Keratinocyte (primary cell): ENCODE data around the gene SSNA1. TPM values are rescaled to one million over a fixed set of nuclear protein-coding genes. Genes with fewer than 3 reads are reported as not detected.
A peak's percentile ranks its signal among the peaks of the same experiment; 100 is the strongest.

Experiments used
- DNase-seq: peaks from one replicate; pipeline ENCODE4 v3.0.0-alpha.2; 2011; ENCODE audit warnings: low read depth, missing footprints, low spot score
- FAIRE-seq: peaks from 2 replicates; lab custom pipeline; 2011; peaks lifted over from hg19 to GRCh38; lab: Jason Lieb, UNC
- H2AFZ ChIP-seq: 2 replicates; pipeline ENCODE4 v1.6.0; 2012; ENCODE audit warnings: low read length, control low read depth, inconsistent platforms; ENCODE audit not compliant: control insufficient read depth
- H3K27ac ChIP-seq: 2 replicates; pipeline ENCODE4 v1.5.1; 2011; ENCODE audit warnings: low read length; ENCODE audit not compliant: control insufficient read depth, insufficient read depth
- H3K27me3 ChIP-seq: 3 replicates; pipeline ENCODE4 v1.6.0; 2011; ENCODE audit warnings: low read length; ENCODE audit not compliant: control insufficient read depth, insufficient read depth; ENCODE audit errors: extremely low read depth
- H3K36me3 ChIP-seq, 2 experiments: 2 replicates in 1 of 2; 3 replicates in 1 of 2; pipeline ENCODE4 v1.5.1; 2011; ENCODE audit warnings: low read length in 2 of 2, mild to moderate bottlenecking in 1 of 2; ENCODE audit not compliant: control insufficient read depth in 2 of 2, insufficient read depth in 2 of 2; ENCODE audit errors: extremely low read depth in 1 of 2
- H3K4me1 ChIP-seq: 3 replicates; pipeline ENCODE4 v1.5.1; 2011; ENCODE audit warnings: low read length; ENCODE audit not compliant: control insufficient read depth, insufficient read depth; ENCODE audit errors: extremely low read depth
- H3K4me2 ChIP-seq: 3 replicates; pipeline ENCODE4 v1.6.0; 2011; ENCODE audit warnings: low read depth, low read length; ENCODE audit not compliant: control insufficient read depth, insufficient read depth; ENCODE audit errors: extremely low read depth
- H3K4me3 ChIP-seq, 3 experiments: fragments of 200-600 bp in 1 of 3; sonication (generic) in 1 of 3; 2 replicates in 2 of 3; 3 replicates in 1 of 3; pipeline ENCODE4 v1.5.1; 2011 to 2016; ENCODE audit warnings: low read length in 3 of 3, mild to moderate bottlenecking in 3 of 3, control low read depth in 2 of 3, inconsistent platforms in 1 of 3, low read depth in 1 of 3, mixed read lengths in 1 of 3, mixed run types in 1 of 3, moderate library complexity in 1 of 3; ENCODE audit not compliant: control insufficient read depth in 2 of 3, insufficient read depth in 2 of 3; ENCODE audit errors: extremely low read depth in 1 of 3
- H3K79me2 ChIP-seq: 2 replicates; pipeline ENCODE4 v1.6.0; 2012; ENCODE audit warnings: low read length; ENCODE audit not compliant: control insufficient read depth, insufficient read depth
- H3K9ac ChIP-seq: 3 replicates; pipeline ENCODE4 v1.6.0; 2011; ENCODE audit warnings: low read length; ENCODE audit not compliant: control insufficient read depth, insufficient read depth; ENCODE audit errors: extremely low read depth
- H3K9me1 ChIP-seq: 3 replicates; pipeline ENCODE4 v1.6.0; 2011; ENCODE audit warnings: low read length; ENCODE audit not compliant: control insufficient read depth, insufficient read depth; ENCODE audit errors: extremely low read depth
- H3K9me3 ChIP-seq: 2 replicates; pipeline ENCODE4 v1.5.1; 2012; ENCODE audit warnings: low read depth, low read length; ENCODE audit not compliant: control insufficient read depth
- H4K20me1 ChIP-seq: 3 replicates; pipeline ENCODE4 v1.6.0; 2011; ENCODE audit warnings: low read length; ENCODE audit not compliant: control insufficient read depth, insufficient read depth; ENCODE audit errors: extremely low read depth
- EZH2 ChIP-seq: IDR thresholded peaks from one replicate; pipeline ENCODE4 v1.6.1; 2012; ENCODE audit warnings: inconsistent platforms, mild to moderate bottlenecking, low read length, moderate library complexity
- dilution Hi-C: fragments of 300-500 bp; cut with MboI; formaldehyde crosslinking; loops from one replicate; pipeline ENCODE4 v1.7.0; 2020; ENCODE audit warnings: low sequenced_read_pairs; ENCODE audit not compliant: extremely low pct_ligation_motif_present
- polyA plus RNA-seq, 5 experiments: library from polyadenylated mRNA; depleted of rRNA in 3 of 5; stranded (reverse) in 3 of 5; stranded (forward) in 1 of 5; unstranded in 1 of 5; fragments of >200 nt; gene quantifications; 1 replicate in 1 of 5; 2 replicates in 3 of 5; 3 replicates in 1 of 5; pipeline versions ENCODE4 v1.2.1 to v1.2.3, GENCODE V29; 2011 to 2012; ENCODE audit warnings: missing spikeins in 2 of 5, low read depth in 1 of 5, low replicate concordance in 1 of 5
- TF ChIP-seq, protein P1 (sequence below), 3 experiments: IDR thresholded peaks in 1 of 3; conservative IDR thresholded peaks in 1 of 3; optimal IDR thresholded peaks in 1 of 3; 2 replicates in 2 of 3; 3 replicates in 1 of 3; pipeline versions ENCODE3 to v1.5.1; 2011; ENCODE audit warnings: low read length in 3 of 3, mild to moderate bottlenecking in 3 of 3, moderate library complexity in 2 of 3, control low read depth in 1 of 3, inconsistent platforms in 1 of 3; ENCODE audit not compliant: insufficient read depth in 2 of 3; ENCODE audit errors: extremely low read depth in 1 of 3

Gene SSNA1
- polyA plus RNA-seq, 1 donor (not counting 4 experiments of a cell fraction or from before 2014, with no cell fraction given), result 45.3 TPM

DNA sequence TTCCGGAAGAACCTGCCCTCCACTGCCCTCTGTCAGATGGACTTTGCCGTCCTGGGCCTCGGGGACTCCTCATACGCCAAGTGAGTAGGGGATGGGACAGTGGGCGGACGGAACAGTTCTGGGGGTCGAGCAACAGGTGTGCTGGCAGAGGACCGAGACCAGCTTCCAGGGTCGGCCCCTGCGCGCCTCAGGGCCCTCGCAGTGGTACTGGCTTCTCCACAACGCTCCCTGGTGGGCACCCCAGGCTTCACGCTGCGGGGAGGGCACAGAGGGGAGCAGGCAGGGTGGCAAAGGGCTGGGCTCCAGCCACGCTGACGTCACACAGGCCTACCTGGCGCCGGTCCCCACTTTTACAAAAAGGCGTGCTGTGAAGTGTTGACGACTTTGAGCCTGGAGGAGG lies 24.0 kb downstream of the SSNA1 start:
- Histone ChIP-seq H3K9me3 (no peaks in the 10 kb centered on the region), H3K27me3 (no peaks in the 10 kb centered on the region), H3K9me1 (no peaks in the 10 kb centered on the region), H3K4me1 (peaks cover 9% of the 10 kb centered on the region), H4K20me1 (no peaks in the 10 kb centered on the region), H3K79me2 (peaks cover under 1% of the 10 kb centered on the region), H3K9ac (no peak overlapping the region), H3K36me3 (peaks cover 8 to 27% of the 10 kb centered on the region in 2 experiments), H3K4me3 (no peak overlapping the region), H3K4me2 (no peak overlapping the region), H2AFZ (no peak overlapping the region), H3K27ac (no peak overlapping the region)
- dilution Hi-C loops, result no loop called here
- TF ChIP-seq EZH2, result no peak
- TF ChIP-seq, protein P1, sequence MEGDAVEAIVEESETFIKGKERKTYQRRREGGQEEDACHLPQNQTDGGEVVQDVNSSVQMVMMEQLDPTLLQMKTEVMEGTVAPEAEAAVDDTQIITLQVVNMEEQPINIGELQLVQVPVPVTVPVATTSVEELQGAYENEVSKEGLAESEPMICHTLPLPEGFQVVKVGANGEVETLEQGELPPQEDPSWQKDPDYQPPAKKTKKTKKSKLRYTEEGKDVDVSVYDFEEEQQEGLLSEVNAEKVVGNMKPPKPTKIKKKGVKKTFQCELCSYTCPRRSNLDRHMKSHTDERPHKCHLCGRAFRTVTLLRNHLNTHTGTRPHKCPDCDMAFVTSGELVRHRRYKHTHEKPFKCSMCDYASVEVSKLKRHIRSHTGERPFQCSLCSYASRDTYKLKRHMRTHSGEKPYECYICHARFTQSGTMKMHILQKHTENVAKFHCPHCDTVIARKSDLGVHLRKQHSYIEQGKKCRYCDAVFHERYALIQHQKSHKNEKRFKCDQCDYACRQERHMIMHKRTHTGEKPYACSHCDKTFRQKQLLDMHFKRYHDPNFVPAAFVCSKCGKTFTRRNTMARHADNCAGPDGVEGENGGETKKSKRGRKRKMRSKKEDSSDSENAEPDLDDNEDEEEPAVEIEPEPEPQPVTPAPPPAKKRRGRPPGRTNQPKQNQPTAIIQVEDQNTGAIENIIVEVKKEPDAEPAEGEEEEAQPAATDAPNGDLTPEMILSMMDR (optimal IDR thresholded peaks at IDR 0.05 in 1 of 3, IDR thresholded peaks at IDR 0.05 in 1 of 3, conservative IDR thresholded peaks at IDR 0.05 in 1 of 3; ENCODE audit: extremely low read depth in 1 of 3, insufficient read depth in 2 of 3, low read length in 3 of 3), result peak in 1 of 3 experiments; percentile 14
- FAIRE-seq (no peak), DNase-seq (no peak)

DNA sequence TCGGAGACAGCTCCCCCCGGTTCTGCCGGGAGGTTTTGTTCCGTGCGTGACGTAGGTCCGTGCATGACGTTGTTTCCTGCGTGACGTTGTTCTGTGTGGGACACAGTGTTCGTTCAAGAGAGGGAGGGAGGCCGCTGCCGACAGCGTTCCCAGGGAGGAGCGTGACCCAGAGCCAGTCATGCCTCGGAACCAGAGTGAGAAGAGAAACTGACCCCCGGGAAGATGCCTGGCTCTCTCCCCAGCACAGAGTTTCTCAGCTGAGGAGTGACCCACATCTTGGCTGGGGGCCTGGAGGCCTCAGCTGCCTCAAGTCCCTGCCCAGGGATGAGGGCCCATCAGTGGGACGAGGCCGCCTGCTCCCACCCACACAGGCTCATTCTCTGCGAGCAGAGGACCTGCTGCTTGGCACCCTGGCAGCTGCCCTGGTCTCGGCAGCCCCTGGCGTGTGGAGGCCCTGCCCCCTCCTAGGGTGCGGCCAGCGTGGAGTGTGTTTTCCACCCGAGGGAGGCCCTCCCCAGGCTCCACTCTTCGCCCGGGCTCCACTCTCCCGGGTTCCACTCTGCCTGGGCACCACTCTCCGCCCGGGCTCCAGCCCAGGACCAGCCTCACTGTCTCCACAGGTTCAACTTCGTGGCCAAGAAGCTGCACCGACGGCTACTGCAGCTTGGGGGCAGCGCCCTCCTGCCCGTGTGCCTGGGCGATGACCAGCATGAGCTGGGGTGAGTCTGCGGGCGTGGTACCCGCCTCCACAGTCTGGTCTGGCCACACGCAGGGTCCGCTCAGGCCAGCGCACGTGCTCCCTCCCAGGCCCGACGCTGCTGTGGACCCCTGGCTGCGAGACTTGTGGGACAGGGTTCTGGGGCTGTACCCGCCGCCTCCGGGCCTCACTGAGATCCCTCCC lies 24.9 kb downstream of the SSNA1 start:
- H3K36me3 ChIP-seq, result peaks cover 8 to 27% of the 10 kb centered on the region in 2 experiments
- H2AFZ ChIP-seq, result no peak overlapping the region
- TF ChIP-seq EZH2, result no peak
- TF ChIP-seq, protein P1 (optimal IDR thresholded peaks at IDR 0.05 in 1 of 3, IDR thresholded peaks at IDR 0.05 in 1 of 3, conservative IDR thresholded peaks at IDR 0.05 in 1 of 3; ENCODE audit: extremely low read depth in 1 of 3, insufficient read depth in 2 of 3, low read length in 3 of 3), result peak in 2 of 3 experiments; percentile 14 to 38
- H3K4me3 ChIP-seq, result no peak overlapping the region
- no peaks in the 10 kb centered on the region for H3K79me2 ChIP-seq
- no peaks in the 10 kb centered on the region for H4K20me1 ChIP-seq
- H3K9ac ChIP-seq, result no peak overlapping the region
- FAIRE-seq (no peak), DNase-seq (no peak)
- H3K4me1 ChIP-seq, result peaks cover 15% of the 10 kb centered on the region
- no peak overlapping the region for H3K27ac ChIP-seq
- H3K4me2 ChIP-seq, result no peak overlapping the region
- H3K9me1 ChIP-seq, result no peaks in the 10 kb centered on the region
- H3K27me3 ChIP-seq, result no peaks in the 10 kb centered on the region
- dilution Hi-C loops, result no loop called here
- no peaks in the 10 kb centered on the region for H3K9me3 ChIP-seq
